Liver (tissue), 9 donors: ENCODE data around the gene TGM2. TPM values are rescaled to one million over a fixed set of nuclear protein-coding genes. Genes with fewer than 3 reads are reported as not detected.
A peak's percentile ranks its signal among the peaks of the same experiment; 100 is the strongest.

ENCODE experiments used
- DNase-seq: peaks from one replicate; pipeline ENCODE4 v3.0.0-alpha.2; 2017; ENCODE audit warnings: low spot score
- H3K27ac ChIP-seq, 2 donors: one replicate each; pipeline ENCODE4 v1.7.0; 2013; ENCODE audit warnings: inconsistent platforms in 2 of 2, low read length in 2 of 2, control low read depth in 1 of 2, low read depth in 1 of 2, mild to moderate bottlenecking in 1 of 2
- H3K27me3 ChIP-seq, 4 donors: one replicate each; pipeline versions ENCODE4 v1.6.1 to v1.7.0; 2013; ENCODE audit warnings: low read length in 3 of 4, inconsistent platforms in 1 of 4, mild to moderate bottlenecking in 1 of 4, moderate library complexity in 1 of 4; ENCODE audit not compliant: control insufficient read depth in 4 of 4, insufficient read depth in 4 of 4
- H3K36me3 ChIP-seq, 4 donors: one replicate each; pipeline versions ENCODE4 v1.6.1 to v1.7.0; 2013; ENCODE audit warnings: low read length in 3 of 4, mild to moderate bottlenecking in 3 of 4, low read depth in 1 of 4, moderate library complexity in 1 of 4; ENCODE audit not compliant: control insufficient read depth in 4 of 4, insufficient read depth in 3 of 4
- H3K4me1 ChIP-seq, 4 donors: one replicate each; pipeline versions ENCODE4 v1.6.1 to v1.7.0; 2013; ENCODE audit warnings: low read length in 3 of 4, mild to moderate bottlenecking in 3 of 4, moderate library complexity in 1 of 4; ENCODE audit not compliant: control insufficient read depth in 4 of 4, insufficient read depth in 4 of 4
- H3K4me3 ChIP-seq, 3 donors: one replicate each; pipeline versions ENCODE4 v1.6.1 to v1.7.0; 2013; ENCODE audit warnings: low read length in 3 of 3, control low read depth in 1 of 3, low read depth in 1 of 3, mild to moderate bottlenecking in 1 of 3
- H3K9ac ChIP-seq, 2 donors: one replicate each; pipeline ENCODE4 v1.7.0; 2013; ENCODE audit warnings: low read length in 2 of 2, mild to moderate bottlenecking in 2 of 2, moderate library complexity in 2 of 2, control low read depth in 1 of 2, low read depth in 1 of 2
- H3K9me3 ChIP-seq, 4 donors: one replicate each; pipeline versions ENCODE4 v1.6.1 to v1.7.0; 2013; ENCODE audit warnings: low read length in 3 of 4; ENCODE audit not compliant: control insufficient read depth in 4 of 4
- ATF3 ChIP-seq: IDR thresholded peaks from 2 replicates; pipeline ENCODE4 v1.6.1; 2016; ENCODE audit warnings: antibody characterized with exemption
- CTCF ChIP-seq: fragments of 150-350 bp; IDR thresholded peaks from 2 replicates; pipeline ENCODE4 v1.5.1; 2017; ENCODE audit warnings: improper control_type of control experiment, low read depth, low read length; ENCODE audit not compliant: missing input control
- EGR1 ChIP-seq, 2 donors: IDR thresholded peaks; 2 replicates each; pipeline ENCODE4 v1.6.1; 2016 to 2018; ENCODE audit warnings: antibody characterized with exemption in 2 of 2, low read depth in 2 of 2
- FOXA1 ChIP-seq: IDR thresholded peaks from 2 replicates; pipeline ENCODE4 v1.6.1; 2016; ENCODE audit warnings: antibody characterized with exemption
- FOXA2 ChIP-seq: IDR thresholded peaks from 2 replicates; pipeline ENCODE4 v1.6.1; 2016; ENCODE audit warnings: antibody characterized with exemption
- GABPA ChIP-seq, 2 donors: IDR thresholded peaks in 1 of 2; conservative IDR thresholded peaks in 1 of 2; 2 replicates each; pipeline ENCODE4 v1.6.1; 2016; ENCODE audit warnings: antibody characterized with exemption in 2 of 2, mild to moderate bottlenecking in 1 of 2, moderate library complexity in 1 of 2
- HNF4A ChIP-seq, 2 donors: conservative IDR thresholded peaks; 2 replicates each; pipeline ENCODE4 v1.6.1; 2016; ENCODE audit warnings: antibody characterized with exemption in 2 of 2, mild to moderate bottlenecking in 2 of 2
- HNF4G ChIP-seq: IDR thresholded peaks from 2 replicates; pipeline ENCODE4 v1.6.1; 2016; ENCODE audit warnings: antibody characterized with exemption
- JUND ChIP-seq, 2 donors: IDR thresholded peaks; 2 replicates each; pipeline ENCODE4 v1.6.1; 2016; ENCODE audit warnings: antibody characterized with exemption in 2 of 2
- MAX ChIP-seq: IDR thresholded peaks from 2 replicates; pipeline ENCODE4 v1.6.1; 2016; ENCODE audit warnings: antibody characterized with exemption
- NR2F2 ChIP-seq: IDR thresholded peaks from 2 replicates; pipeline ENCODE4 v1.6.1; 2016; ENCODE audit warnings: antibody characterized with exemption
- RAD21 ChIP-seq, 2 donors: IDR thresholded peaks; 2 replicates each; pipeline ENCODE4 v1.6.1; 2016; ENCODE audit warnings: antibody characterized with exemption in 2 of 2, mild to moderate bottlenecking in 2 of 2
- RXRA ChIP-seq, 2 donors: IDR thresholded peaks; 2 replicates each; pipeline ENCODE4 v1.6.1; 2017 to 2018; ENCODE audit warnings: antibody characterized with exemption in 2 of 2, mild to moderate bottlenecking in 1 of 2
- SP1 ChIP-seq: IDR thresholded peaks from 2 replicates; pipeline ENCODE4 v1.6.1; 2018; ENCODE audit warnings: antibody characterized with exemption, mild to moderate bottlenecking
- TAF1 ChIP-seq: conservative IDR thresholded peaks from 2 replicates; pipeline ENCODE4 v1.6.1; 2016; ENCODE audit warnings: antibody characterized with exemption, mild to moderate bottlenecking
- YY1 ChIP-seq: IDR thresholded peaks from 2 replicates; pipeline ENCODE4 v1.6.1; 2016; ENCODE audit warnings: antibody characterized with exemption, mild to moderate bottlenecking
- ZBTB33 ChIP-seq: IDR thresholded peaks from 2 replicates; pipeline ENCODE4 v1.6.1; 2016; ENCODE audit warnings: antibody characterized with exemption
- WGBS: extraction: QIAGEN DNeasy Blood & Tissue Kit; methylation state at CpG from one replicate; pipeline ENCODE4 v1.1.7; 2013; 5-methylcytosine and 5-hydroxymethylcytosine counted together
- polyA plus RNA-seq, 2 donors: library from polyadenylated mRNA; stranded (reverse) in 1 of 2; unstranded in 1 of 2; fragments of 200-250 nt in 1 of 2; fragments of >200 nt in 1 of 2; fragmentation: Nextera tagmentation in 1 of 2; extraction: Ambion mirVana in 1 of 2; gene quantifications; one replicate each; pipeline versions ENCODE4 v1.2.1 to v1.2.3, GENCODE V29; 2013 to 2015
- total RNA-seq, 2 donors: library from RNA; depleted of rRNA; stranded (reverse); fragments of >200 nt; gene quantifications; one replicate each; pipeline ENCODE4 v1.2.3, GENCODE V29; 2014
- donor health status: healthy.
- donor health status: healthy.
- donor health status: healthy.
- donor health status: healthy.
- donor health status: healthy.

Gene TGM2
- total and polyA plus RNA-seq, 4 donors = 106 to 375 (median 190) TPM

- WGBS = 71% methylated on average over 7 of the region's 7 CpGs
- Histone ChIP-seq H3K36me3 (peaks cover 2 to 12% (median 10%) of the 10 kb centered on the region in 4 donors), H3K9me3 (no peaks in the 10 kb centered on the region), H3K4me3 (no peak overlapping the region), H3K27ac (peak overlapping the region; percentile 64 to 75), H3K9ac (no peak overlapping the region), H3K4me1 (peaks cover 0 to 7% (median 3%) of the 10 kb centered on the region in 4 donors), H3K27me3 (no peaks in the 10 kb centered on the region)
- TF ChIP-seq NR2F2 (peak; percentile 90), HNF4A (conservative IDR thresholded peaks at IDR 0.05) (no peak), RXRA (IDR thresholded peaks at IDR 0.05) (no peak)
- DNase-seq = no peak
These were observed 69.9 kb downstream of the TGM2 start for GRCh38 chr20:38095017-38095686.

GRCh38 chr20:38094373-38094891 is 70.6 kb downstream of the TGM2 start:
- Histone ChIP-seq H3K27ac (peak overlapping the region; percentile 64 to 75), H3K27me3 (no peaks in the 10 kb centered on the region), H3K4me3 (no peak overlapping the region), H3K36me3 (peaks cover 8 to 19% (median 14%) of the 10 kb centered on the region in 4 donors), H3K9me3 (no peaks in the 10 kb centered on the region), H3K4me1 (peaks cover 0 to 7% (median 3%) of the 10 kb centered on the region in 4 donors), H3K9ac (peak overlapping the region in 1 of 2 donors; percentile 33)
- DNase-seq = no peak
- TF ChIP-seq GABPA (IDR thresholded peaks at IDR 0.05 in 1 of 2, conservative IDR thresholded peaks at IDR 0.05 in 1 of 2) (no peak), MAX (no peak)
- WGBS = 83% methylated on average over 1 of the region's 1 CpG

- peak; percentile 41 to 52 for TF ChIP-seq HNF4A (conservative IDR thresholded peaks at IDR 0.05)
- TF ChIP-seq SP1 = no peak
- TF ChIP-seq ATF3 = no peak
- TF ChIP-seq TAF1 = no peak
- H3K9me3 ChIP-seq = no peaks in the 10 kb centered on the region
- no peaks in the 10 kb centered on the region for H3K27me3 ChIP-seq
- H3K36me3 ChIP-seq = peaks cover 10 to 26% (median 19%) of the 10 kb centered on the region in 4 donors
- DNase-seq = no peak
- peaks cover 0 to 7% (median 3%) of the 10 kb centered on the region in 4 donors for H3K4me1 ChIP-seq
- H3K9ac ChIP-seq = no peak overlapping the region
- no peak overlapping the region for H3K4me3 ChIP-seq
- 74% methylated on average over 8 of the region's 8 CpGs for WGBS
- H3K27ac ChIP-seq = no peak overlapping the region
These were observed 71.4 kb downstream of the TGM2 start for GRCh38 chr20:38093641-38094077.

- peak overlapping the region in 1 of 2 donors; percentile 6 for H3K27ac ChIP-seq
- TF ChIP-seq NR2F2 = no peak
- TF ChIP-seq HNF4A (conservative IDR thresholded peaks at IDR 0.05) = no peak
- no peak for TF ChIP-seq SP1
- no peak for TF ChIP-seq GABPA (IDR thresholded peaks at IDR 0.05 in 1 of 2, conservative IDR thresholded peaks at IDR 0.05 in 1 of 2)
- TF ChIP-seq FOXA1 = no peak
- TF ChIP-seq ATF3 = no peak
- no peak for TF ChIP-seq EGR1 (IDR thresholded peaks at IDR 0.05; ENCODE audit: low read depth in 2 of 2)
- TF ChIP-seq JUND (IDR thresholded peaks at IDR 0.05) = no peak
- TF ChIP-seq YY1 = no peak
- TF ChIP-seq MAX = no peak
- no peak for TF ChIP-seq RAD21 (IDR thresholded peaks at IDR 0.05)
- TF ChIP-seq ZBTB33 = no peak
- no peak for TF ChIP-seq HNF4G
- TF ChIP-seq FOXA2 = no peak
- TF ChIP-seq CTCF = no peak
These were observed 72.2 kb downstream of the TGM2 start for GRCh38 chr20:38092915-38093314.

More at GRCh38 chr20:38092915-38093314, 72.2 kb downstream of the TGM2 start:
- DNase-seq = no peak
- H3K9ac ChIP-seq = no peak overlapping the region
- H3K4me1 ChIP-seq = peaks cover 0 to 7% (median 3%) of the 10 kb centered on the region in 4 donors
- no peaks in the 10 kb centered on the region for H3K9me3 ChIP-seq
- H3K27me3 ChIP-seq = no peaks in the 10 kb centered on the region
- H3K4me3 ChIP-seq = no peak overlapping the region
- peaks cover 10 to 33% (median 26%) of the 10 kb centered on the region in 4 donors for H3K36me3 ChIP-seq
